ENCODE data around the gene DTWD1.
"Not testable (repeated sequence)": the region's sequence is repeated elsewhere in the genome, so short reads cannot be mapped to it uniquely, and the experiment has no call there.

The DTWD1 gene, protein sequence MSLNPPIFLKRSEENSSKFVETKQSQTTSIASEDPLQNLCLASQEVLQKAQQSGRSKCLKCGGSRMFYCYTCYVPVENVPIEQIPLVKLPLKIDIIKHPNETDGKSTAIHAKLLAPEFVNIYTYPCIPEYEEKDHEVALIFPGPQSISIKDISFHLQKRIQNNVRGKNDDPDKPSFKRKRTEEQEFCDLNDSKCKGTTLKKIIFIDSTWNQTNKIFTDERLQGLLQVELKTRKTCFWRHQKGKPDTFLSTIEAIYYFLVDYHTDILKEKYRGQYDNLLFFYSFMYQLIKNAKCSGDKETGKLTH

DNA sequence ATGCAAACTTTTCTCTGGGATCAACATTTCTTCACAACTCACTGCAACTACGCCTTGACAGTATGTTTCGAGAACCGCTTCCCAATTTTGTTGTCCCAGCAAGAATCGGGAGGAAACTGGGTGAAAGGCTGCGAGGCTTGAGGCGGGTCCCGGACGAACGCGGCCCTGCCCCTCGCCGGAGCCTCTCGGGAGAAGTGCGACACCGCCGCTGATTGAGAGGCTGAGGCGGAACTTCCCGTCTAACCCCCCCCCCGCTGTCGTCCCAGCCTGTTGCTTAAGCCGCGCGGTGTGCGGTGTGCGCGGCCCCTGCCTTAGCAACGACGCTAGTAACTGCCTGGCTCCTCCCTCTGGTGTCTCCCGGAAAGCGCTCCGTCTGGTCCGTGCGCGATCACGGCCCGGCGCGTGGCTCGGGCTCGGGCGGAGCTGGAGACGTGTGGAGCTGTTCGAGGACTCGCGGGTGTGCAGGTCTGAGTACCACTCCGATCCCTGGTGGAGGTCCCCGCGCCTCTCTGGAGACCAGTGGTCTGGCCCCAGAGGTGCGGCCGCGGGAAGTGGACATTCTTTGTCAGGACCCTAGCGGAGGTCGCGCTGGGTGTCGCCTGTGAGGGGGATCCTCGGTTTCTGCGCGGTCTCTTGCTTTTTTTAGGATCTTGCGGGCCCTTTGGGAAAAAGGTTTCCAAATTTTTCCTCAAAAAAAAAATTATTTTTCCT is at the start of gene DTWD1, which contains the start of gene FAM227B:
DTWD1 (plus strand) TSS at position 391 of the 711 bp plus-strand sequence. CDS start 4,120 bp downstream, outside the sequence.
FAM227B (minus strand) TSS at position 161 of the 711 bp plus-strand sequence. CDS start 5,647 bp downstream, outside the sequence.
- peak; percentile 95 for DNase-seq (ENCODE audit: low spot score)

DNA sequence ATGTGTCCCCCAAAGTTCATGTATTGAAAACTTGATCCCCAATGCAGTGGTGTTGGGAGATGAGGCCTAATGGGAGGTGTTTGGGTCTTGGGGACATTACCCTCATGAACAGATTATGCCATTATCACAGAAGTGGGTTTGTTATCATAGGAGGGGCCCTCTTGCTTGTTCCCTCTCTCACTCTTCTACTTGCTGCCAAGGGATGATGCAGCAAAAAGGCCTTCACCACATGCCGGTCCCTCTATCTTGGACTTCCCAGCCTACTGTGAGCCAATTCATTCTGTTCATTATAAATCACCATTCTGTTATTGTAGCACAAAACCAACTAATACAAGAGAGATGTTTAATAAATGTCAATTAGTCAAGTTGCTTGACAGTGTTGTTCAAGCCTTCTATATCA is 47.4 kb upstream of the DTWD1 start:
- no peak for DNase-seq (ENCODE audit: low spot score)

DNA sequence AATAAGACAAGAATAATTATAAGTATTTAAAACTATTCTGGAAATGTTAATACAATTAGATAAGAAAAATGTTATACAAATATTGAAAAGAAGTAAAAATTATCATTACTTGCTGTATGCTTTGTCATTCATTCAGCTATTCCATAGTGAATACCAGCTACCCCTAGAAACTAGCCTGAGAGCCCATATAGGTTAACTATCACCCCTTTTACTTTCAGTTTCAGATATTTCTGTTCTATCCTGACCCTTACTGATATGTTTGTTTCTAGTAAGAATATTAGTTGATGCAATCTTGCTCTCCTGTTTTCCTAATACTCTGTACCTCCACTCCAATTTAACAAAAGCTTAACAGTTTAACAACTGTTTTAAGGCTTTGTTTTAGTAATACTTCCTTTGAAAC is 31.8 kb upstream of the DTWD1 start:
- DNase-seq (ENCODE audit: low spot score), result no peak

DNA sequence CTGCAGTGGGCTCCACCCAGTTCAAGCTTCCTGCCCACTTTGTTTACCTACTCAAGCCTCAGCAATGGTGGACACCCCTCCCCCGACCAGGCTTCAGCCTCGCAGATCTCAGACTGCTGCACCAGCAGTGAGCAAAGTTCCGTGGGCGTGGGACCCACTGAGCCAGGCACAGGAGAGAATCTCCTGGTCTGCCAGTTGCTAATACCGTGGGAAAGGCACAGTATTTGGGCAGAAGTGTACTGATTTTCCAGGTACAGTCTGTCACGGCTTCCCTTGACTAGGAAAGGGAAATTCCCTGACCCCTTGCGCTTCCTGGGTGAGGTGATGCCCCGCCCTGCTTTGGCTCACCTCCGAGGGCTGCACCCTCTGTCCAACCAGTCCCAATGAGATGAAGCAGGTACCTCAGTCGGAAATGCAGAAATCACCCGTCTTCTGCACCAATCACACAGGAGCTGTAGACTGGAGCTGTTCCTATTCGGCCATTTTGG is 28.0 kb upstream of the DTWD1 start:
- not testable (repeated sequence) for DNase-seq (ENCODE audit: low spot score)

DNA sequence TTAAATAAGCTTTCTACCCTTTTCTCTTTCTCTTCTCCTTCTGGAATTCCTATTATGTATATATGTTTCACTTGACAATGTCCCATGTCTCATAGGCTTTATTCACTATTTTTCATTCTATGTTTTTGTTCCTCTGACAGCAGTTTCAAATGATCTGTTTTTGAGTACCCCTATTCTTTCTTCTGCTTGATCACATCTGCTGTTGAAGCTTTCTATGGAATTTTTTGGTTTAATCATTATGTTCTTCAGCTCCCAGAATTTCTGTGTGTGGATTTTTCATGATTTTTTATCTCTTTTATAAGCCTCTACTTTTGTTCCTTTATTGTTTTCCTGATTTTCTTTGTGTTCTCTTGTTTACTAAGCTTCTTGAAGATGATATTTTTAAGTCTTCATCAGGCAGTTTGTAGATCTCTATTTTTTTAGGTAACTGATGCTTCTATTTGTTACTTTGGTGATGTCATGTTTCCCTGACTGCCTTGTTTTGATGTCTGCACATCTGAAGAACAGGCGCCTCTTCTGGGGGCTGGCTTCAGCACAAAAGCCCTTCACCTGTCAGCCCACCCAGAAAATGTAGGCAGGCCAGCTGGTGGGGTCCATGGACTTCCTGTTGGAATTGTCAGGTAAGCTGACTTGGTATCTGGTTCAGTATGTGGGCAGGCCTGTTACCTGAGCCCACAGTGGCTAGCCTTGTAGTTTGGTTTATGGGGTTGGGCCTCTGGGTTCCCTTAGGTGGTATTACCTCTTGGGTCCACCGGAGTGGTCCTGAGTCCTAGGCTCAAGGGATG is 16.0 kb upstream of the DTWD1 start:
- no peak for DNase-seq (ENCODE audit: low spot score)

DNA sequence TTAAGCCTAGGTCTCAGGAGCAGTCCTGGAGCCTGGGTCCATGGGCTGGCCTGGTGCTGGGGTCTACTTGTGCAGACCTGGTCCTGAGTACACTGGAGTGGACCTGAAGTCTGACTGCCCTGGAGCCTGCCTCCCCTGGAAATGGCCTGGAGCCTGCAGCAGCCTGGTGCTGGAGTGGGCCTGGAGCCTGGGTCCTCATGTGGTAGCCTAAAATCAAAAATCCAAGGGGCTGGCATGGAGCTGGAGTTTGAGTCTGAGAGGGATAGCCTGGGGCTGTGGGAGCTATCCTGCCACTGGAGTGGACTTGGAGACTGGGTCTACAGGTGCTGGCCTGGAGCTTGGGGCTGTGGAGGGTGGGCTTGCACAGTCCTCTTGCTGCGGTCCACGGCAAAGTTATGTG is 15.3 kb upstream of the DTWD1 start:
- no peak for DNase-seq (ENCODE audit: low spot score)

DNA sequence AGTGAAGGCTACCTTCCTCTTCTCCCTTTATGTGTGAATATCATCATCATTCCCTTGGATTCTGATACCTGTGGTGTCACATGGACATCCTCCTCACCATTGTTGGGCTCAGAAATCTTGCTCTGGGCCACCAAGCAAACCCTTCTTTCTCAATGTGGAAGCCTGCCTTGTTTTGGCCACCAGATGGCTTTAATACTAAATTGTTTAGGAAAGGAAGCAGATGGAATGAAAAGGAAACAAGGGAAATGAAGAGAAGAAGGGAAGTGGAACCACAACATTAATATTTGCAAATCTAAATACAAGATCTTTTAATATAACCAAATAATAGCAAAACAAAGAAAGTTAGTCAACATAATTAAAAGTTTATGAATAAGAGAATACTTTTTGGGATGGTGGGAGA is 14.3 kb upstream of the DTWD1 start:
- DNase-seq (ENCODE audit: low spot score), result no peak

DNA sequence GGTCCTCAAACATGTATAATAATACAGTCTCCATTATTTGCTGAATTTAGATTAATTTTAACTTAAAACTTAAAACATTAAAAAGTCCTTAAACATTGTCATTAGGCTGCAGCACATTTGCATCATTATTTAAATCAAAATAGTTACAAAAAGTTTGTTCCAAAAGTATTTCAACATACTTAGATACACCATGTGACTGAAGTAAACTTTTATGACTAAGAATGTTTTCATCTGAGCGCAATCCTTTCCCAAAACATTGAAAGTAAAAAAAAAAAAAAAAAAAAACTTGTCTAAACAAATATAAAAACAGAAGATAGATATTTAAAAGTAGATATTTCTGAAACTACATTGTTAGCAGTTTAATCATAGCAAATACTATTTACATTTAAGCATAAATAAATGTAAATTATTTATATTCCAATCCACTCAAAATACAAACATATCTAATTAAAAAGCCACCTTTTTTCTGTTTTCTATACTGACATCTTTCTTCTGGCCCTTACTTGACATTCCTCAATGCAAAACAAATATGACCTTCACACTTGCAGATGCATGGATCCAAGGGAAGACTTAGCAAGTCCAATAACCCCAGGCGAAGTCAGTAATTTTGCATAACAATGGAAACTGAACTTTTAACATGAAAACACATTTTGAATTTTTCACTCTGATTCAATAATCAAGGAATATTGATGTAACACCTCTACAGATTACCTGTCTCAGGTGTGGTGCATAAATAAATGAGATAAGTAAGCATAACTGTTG is 10.5 kb upstream of the DTWD1 start:
- DNase-seq (ENCODE audit: low spot score), result no peak

DNA sequence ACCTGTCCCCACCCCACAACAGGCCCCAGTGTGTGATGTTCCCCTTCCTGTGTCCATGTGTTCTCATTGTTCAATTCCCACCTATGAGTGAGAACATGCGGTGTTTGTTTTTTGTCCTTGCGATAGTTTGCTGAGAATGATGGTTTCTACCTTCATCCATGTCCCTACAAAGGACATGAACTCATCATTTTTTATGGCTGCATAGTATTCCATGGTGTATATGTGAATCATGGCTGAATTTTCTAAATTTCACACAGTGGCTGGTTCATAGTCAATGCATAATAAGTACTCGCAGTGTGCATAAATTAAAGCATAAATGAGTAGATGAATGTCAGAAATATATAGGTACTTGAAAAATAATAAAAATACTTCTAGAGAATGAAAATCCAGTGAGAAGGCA is 8.6 kb upstream of the DTWD1 start:
- not testable (repeated sequence) for DNase-seq (ENCODE audit: low spot score)

DNA sequence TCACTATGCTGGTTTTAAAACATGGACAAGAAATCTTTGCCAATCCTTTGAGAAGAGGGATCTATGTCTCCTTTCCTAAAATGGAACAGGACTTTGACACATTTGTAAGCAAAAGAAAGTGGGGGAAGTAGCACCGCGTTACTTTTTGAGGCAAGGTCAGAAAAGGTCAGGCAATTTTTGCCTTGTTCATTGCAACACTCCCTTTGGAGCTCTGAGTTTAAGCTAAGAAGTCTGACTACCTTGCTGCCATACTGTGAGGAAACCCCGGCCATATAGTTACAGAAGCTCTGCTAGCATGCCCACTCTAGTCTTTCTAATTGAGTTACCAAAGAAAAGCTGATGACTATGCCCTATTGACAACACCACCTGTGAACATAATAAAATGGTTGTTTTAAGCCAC is 1.6 kb upstream of the DTWD1 start:
- DNase-seq (ENCODE audit: low spot score), result no peak

DNA sequence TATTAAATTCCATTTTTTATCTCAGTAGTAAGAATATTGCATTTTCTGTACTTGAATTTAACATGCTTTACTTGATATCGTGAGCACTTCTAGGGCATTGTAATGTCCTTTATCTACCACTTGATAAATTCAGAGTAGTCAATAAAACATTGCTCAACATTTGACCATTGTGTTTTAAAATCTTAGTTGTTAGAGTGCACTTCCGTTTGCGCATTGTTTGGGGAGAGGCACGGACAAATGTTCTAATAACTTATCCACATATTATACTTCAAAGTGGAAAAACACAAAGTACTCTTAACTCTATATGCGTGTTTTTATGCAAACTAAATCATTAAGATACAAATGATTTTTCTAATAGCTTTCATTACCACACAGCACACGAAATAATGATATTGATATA is 649 bp upstream of the DTWD1 start:
- DNase-seq (ENCODE audit: low spot score), result peak; percentile 17

DNA sequence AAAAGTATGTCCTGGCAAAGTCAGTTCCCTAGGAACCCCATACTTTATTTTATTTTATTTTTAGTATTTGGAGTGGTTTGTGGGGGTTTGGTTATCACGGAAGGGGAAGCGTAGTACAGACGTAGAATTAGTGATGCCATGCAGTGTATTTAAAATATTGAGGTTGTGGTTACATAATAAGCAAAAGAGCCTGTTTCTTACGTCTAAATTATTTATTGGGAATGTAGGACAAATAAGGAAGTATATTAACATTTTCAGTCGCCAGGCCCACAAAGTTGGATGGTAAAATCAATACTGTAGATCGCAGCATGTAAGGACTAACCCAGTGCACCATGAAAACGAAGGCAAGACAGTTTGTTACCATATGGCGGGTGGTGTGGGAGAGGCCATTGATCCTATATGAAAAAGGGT is 558 bp downstream of the DTWD1 start:
- DNase-seq (ENCODE audit: low spot score), result peak; percentile 24

DNA sequence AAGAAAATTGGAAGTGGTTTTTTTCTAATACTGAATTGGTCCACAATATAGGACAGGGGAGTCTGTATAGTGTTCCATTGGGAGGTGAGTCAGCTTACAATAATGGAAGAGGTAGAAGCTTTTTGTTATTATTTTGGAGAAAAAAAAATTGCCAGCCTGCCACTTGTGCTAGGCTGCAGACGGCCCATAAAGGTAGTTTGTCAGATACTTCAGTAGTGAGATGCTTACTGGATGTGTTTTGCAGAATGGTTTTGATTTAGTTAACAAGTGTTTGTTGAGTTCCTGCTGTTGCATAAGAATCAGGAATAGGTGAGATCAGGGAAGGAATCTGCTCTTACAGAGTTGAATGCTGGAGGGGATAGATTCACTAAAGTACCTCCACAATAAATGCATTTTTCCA is 1.0 kb downstream of the DTWD1 start:
- DNase-seq (ENCODE audit: low spot score), result peak; percentile 11

DNA sequence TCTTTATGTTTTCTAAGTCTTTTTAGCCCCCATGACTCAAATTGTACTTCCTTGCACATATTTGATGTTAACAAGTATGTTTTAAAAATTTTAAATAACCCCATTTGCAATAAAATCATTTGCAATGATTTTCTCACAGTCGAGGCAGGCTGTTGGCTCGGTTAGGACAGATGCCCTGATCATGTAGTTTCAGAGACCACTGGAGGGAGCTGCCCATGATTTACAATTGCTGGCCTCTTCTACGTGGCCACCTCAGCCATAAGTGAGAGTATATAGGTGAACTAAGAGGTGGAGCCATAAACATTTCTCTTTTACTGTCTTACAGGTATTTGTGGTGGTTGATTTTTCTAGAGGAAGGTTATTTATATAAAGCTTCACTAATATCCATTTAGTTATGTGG is 1.7 kb downstream of the DTWD1 start:
- no peak for DNase-seq (ENCODE audit: low spot score)

DNA sequence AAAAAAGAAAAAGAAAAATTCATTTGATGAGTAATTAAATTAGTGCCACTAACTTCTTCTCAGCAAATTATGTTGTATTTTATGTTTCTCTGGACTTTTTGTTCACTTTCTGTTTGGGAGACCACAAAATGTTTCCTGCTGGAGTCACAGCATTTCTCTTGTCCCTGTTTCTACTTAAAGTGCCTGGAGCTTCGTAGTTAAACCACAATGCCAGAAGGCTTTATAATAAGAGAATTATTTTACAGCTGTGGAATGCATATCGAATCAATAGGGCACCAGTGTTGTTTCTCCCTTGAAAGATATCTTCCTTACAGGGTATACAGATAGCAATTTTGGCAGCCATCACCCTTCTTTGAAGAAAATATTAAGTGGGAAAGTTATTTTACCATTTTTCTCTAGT is 3.2 kb downstream of the DTWD1 start:
- no peak for DNase-seq (ENCODE audit: low spot score)

DNA sequence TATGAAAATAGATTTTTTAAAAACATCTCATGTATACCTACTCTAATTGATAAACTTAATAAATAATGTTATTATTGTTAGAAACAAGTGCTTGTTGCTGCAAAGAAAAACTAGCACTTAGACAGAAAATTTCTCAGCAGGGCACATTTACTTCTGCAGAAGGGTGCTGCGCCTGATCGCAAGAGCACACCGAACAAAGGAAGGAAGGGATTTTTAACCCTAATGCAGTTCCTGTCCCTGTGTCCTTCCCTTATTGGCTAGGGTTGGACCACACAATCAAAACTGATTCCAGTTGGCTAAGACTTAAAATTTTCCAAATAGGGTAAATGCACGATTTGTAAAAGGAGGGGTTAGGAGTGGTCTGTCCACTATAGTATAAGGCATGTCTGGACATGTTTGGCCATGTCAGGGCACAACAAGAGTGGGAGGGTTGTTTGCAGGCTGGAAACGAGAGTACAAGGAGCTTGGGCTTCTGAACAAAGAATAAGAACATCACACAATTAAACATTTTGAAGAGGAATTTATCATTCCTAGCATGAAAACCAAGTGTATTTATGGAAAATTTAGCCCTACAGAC is 4.7 kb downstream of the DTWD1 start:
- no peak for DNase-seq (ENCODE audit: low spot score)

DNA sequence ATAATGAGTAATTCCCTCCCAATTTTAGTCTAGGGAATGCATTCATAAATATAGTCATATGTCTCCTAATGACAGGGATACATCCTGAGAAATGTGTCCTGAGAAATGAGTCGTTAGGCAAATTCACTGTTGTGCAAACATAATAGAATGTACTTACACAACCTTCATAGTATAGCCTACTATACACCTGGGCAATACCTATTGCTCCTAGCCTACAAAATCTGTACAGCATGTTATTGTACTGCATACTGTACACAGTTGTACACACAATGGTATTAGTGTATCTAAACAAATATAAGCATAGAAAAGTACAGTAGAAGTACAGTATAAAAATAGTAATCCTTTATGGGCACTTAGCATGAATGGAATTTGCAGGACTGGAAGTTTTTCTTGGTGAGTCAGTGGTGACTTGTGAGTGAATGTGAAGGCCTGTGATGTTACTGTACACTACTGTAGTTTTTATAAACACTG is 6.6 kb downstream of the DTWD1 start:
- DNase-seq (ENCODE audit: low spot score), result no peak

DNA sequence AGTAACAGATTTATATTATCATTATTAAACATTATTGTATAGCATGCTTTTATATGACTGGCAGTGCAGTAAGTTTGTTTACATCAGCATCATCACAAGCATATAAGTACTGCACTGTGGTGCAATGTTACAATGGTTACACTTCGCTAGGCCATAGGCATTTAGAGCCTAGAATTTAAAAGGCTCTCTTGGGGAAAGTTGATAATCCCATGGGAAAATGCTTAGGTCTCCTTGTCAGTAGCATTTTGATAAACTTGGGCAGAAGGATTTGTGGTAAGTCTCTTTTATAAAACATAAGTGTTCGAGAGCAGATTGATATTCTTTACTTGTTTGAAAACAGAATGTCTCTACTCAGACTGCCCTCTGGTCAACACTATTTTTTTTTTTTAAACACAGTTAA is 7.5 kb downstream of the DTWD1 start:
- DNase-seq (ENCODE audit: low spot score), result no peak

DNA sequence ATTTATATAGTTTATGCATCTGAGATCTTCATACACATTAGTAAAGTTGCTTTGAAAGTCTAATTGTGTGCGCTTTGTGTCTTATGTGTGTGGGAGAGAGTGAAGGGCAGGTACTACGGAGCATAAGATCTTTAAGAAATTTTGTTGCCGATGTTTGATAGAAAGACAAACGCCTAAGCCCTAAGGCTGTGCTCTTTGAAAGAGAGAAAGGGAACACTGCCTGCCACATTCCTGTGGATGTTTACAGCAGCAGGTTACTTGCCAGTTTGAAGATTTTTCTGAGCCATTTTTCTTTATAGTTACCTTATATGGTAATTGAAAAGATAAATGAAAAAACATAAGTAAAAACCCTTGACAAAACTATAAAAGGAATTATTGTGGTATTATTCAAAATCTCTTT is 17.0 kb downstream of the DTWD1 start:
- no peak for DNase-seq (ENCODE audit: low spot score)

DNA sequence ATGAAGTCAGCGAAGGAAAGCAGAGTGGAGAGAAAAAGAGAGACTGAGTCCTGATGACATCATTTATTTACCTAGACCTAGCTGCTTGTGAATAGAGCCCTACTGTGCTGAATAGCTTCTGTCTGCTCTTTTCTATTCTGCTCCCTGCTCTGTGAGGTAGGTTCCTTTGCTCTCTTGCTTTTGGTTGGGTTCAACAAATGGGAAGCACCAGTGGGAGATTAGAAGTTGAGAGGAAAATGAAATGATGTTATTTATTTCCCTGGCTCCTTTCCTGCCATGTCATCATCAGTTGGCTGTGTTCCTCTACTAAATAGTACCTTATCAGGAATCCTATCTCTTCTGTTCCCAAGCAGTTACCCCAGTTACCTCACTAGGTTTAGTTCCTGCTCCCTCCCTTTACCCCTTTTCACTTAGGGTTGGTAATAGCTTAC is 23.5 kb downstream of the DTWD1 start:
- no peak for DNase-seq (ENCODE audit: low spot score)

DNA sequence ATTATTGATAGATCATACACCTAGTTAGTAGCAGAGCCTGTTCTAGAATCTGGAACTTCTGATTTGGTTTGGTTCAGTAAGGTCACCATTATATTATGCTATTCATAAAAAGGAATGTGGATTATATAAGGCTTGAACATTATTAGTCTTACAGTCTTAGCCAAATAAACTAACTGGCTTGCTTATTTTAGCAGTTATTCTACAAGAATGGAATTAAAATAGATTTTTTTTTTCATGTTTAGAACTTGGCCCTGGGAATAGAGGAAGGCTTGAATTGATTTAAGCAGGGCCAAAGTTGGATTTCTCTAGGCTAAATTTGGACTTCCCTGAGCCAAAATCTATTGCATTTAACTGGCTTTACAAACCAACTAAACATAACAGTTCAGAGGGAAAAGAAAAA is 24.4 kb downstream of the DTWD1 start:
- DNase-seq (ENCODE audit: low spot score), result no peak

All from cerebellar cortex (tissue), 1 donor.